DMS79 (cell line): Measurements from ENCODE around the gene AFTPH.

Experiments used
- DNase-seq: peaks from one replicate; lab custom pipeline; 2025; lab: John Stamatoyannopoulos, UW

Gene AFTPH

DNA sequence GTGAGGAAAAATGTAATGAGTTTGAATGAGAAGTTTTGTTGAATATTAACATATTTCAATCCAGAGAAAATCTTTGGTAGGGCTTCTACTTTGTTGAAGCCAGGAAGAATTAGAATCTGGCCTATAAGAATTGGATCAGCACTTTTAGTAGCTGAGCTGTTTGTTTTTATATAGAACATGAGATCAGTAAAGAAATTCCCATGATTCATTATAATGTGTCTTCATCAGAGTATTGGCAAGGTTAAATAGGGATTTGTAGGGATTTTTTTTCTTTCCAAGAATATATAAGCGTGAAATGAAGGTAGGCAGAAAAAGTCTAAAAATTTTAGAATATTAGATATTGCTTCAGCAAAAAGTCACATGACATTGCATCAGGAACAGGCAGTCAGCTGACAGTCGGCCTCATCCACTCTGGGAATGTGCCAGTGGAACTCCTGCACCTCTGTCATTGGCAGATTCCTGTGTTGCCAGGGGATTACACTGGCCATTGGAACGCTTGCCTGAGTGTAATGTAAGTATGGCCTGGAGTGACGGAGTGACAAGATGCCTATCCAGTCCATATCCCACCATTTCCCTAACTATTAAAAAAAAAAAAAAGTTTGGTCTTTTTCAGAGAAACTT, 69.0 kb downstream of the AFTPH start:
- DNase-seq = no peak

DNA sequence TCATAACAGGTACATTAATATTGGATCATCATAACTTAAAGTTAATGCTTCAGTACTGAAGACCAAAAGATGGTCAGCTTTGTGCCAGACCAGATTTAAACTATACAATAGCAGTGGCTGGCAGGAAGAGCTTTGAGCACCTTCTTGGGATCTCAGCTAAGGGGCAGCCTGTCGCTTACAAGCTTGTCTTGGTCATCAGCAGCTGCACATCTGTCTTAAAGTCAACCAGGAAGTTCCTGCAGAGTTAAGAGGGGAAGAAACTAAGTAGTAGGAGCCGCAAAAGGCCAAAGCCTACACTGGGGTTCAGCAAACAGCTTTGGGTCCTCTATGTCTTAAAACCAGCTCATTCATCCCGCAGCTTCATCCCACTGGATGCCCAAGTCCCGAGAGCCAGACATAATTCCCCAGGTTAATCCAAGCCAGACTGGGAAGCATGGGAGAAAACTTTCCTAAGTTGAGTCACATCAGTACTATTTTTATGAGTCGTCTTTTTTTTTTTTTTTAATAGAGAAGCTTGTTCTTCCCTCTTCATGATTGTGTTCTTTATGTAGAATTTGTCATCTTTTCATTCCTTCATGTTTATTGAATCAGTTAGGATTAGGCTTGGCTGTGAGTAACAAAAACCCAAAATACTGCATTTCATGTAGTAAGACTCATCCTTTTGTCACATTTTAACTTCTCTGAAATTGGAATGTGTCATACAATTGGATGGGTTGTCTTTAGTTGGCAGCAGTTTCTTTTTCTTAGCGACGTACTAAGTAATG, 70.3 kb downstream of the AFTPH start:
- DNase-seq = no peak

- DNase-seq = no peak
Observed at GRCh38 chr2:64595397-64596176, 71.5 kb downstream of the AFTPH start.

DNA sequence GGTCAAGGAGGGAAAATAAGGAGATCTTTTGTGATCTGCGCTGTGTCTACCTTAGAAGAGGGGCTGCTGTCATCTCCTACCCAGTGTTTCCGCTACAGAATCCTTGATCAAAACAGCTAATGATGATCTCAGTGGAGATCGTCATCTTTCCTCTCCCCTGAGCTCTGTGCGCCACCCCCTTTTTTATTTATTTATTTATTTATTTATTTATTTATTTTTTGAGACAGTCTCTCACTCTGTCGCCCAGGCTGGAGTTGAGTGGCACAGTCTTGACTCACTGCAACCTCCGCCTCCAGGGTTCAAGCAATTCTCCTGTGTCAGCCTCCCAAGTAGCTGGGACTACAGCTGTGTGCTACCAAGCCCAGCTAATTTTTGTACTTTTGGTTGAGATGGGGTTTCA, 74.1 kb downstream of the AFTPH start:
- no peak for DNase-seq

DNA sequence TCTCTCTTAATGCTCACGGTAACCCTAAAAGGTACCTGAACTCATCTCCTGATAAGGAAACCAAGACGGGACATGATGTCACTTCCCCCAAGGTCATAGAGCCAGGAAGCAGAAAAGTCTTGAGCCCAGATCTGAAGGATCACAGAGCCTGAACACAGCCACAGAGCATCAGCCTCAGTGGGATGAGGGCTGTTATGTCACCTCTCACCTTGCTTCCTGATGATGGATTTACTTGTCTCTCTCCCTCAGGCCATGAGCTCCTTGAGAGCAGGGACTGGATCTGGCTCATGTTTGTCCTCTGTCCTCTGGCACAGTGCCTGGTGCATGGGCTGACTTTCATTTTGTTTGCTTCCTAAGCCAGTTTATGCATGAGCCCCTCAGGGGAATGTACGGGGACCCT, 75.3 kb downstream of the AFTPH start:
- peak; percentile 82 for DNase-seq

DNA sequence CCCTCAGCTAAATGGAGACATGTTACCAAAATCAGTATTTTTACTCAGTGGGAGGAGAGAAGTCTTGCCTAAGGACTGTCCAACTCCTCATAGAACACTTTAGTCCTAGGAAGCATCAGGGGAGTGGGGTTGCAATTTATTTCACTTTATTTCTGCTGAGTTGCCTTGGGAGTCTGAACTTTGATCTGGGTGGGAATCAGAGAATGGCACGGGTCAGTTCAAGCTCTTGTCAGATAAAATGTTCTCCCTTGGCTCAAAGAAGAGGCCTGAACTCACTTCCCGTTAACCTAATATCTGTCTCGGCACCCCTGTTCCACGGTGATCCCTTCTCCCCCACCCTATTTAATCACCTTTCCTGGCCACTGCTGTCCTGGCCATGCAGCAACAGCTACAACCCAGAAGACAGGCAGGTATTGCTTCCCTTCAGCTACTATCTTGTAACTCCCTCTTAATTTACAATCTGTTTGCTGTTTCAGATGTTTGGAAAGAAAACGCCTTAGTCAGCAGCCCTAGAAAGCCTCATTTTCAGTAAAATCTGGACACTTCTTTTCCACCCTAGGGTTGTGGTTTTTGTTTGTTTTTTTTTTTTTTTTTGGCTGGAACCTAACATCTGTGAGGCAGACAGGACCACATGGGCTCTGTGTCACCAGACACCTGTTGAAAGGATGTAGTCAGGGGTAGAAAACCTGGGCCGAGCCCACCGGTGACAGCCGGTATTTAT, 77.1 kb downstream of the AFTPH start:
- DNase-seq = no peak

DNA sequence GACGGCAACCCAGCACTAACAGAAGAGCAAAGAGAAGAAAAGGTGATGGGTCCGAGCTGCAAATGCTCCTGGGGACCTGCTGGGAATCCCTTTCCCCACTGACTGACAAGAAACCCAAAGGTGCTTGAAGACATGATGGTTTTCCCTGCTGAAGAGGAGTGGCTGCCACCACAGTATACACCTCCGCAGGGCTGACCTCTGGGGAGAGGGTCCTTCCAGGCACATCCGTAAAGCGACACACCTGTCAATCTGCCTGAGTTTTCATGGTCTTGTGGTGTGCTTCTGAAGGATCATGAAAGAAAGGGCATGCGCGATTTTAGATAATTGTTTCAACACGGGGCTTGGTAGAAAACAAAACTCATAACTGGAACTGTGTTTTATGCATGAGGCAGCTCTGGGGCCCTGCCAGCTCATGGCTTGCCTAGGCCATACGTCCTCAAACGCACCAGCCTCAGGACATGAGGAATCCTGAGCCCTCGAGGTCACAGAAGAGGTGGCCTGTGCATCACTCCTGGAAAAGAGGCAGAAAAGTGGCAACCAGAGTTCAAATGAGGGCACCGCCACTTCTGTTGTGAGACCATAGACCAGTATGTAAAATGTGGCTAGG, 77.8 kb downstream of the AFTPH start:
- DNase-seq = no peak

- DNase-seq = no peak
Observed at GRCh38 chr2:64602436-64602835, 78.3 kb downstream of the AFTPH start.

DNA sequence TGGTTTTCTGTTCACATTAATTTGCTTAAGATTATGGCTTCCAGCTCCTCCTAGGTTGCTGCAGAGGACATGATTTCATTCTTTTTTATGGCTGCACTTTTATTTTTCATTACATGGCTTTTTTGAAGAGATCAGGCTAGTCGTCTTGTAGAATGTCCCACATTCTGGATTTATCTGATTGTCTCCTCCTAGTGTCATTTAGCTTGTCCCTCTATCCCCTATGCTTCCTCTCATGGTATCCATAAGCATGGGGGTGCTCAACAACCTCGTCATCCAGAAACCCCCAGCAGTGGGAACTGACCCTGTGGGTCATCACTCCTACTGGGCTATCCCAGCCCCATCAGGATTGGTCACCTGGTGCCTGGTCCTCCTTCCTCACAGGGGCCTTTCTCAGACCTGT, 80.0 kb downstream of the AFTPH start:
- DNase-seq = no peak

- DNase-seq = no peak
Observed at GRCh38 chr2:64605026-64605471, 80.9 kb downstream of the AFTPH start.

GRCh38 chr2:64605991-64606478, 81.9 kb downstream of the AFTPH start:
- no peak for DNase-seq

GRCh38 chr2:64606479-64607363, 82.6 kb downstream of the AFTPH start:
- no peak for DNase-seq

- DNase-seq = no peak
Observed at GRCh38 chr2:64607381-64608304, 83.5 kb downstream of the AFTPH start.

DNA sequence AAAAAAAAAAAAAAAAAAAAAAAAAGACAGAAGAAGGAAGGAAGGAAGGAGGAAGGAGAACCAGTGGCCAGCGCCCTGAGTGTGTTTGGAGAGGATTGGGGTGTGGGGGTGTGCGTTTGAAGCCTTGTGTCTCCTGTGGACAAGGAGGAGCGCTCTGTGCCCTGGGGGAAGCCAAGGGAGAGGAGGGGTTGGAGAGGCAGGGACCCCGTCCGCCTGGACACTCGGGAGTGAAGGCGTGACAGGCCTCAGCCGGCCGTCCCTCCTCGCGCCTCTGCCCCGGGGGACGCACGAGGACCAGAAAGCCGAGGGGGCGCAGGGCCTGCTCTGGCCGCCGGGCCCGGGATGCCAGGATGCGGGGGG, 84.7 kb downstream of the AFTPH start:
- DNase-seq = no peak

- DNase-seq = no peak
Observed at GRCh38 chr2:64609227-64609941, 85.3 kb downstream of the AFTPH start.

- DNase-seq = no peak
Observed at GRCh38 chr2:64609942-64610281, 85.8 kb downstream of the AFTPH start.

DNA sequence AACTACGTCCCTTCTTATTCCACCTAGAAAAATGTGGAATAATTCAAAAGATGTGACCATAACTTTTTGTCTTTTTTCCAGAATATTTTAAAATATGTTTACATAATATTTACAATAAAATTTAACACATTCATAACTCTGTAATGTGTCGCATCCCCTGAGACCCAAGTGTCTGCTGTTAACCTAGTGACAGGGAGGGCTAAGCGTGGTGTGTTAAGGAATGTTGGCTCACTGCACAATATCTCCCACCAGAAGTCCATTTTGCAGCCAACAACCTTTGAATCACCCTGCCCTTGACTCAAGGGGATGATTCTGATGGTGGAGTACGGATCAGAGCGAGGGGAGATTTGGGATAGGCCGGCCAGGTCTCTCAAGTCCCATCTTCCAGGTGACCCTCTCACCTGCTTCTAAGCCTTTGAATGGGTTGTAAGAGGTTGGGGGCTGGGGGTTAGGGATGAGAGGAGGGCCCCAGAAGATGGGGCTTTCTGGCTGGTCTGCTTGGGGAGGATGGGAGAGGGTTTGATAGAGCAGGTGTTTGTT, 86.3 kb downstream of the AFTPH start:
- DNase-seq = no peak

DNA sequence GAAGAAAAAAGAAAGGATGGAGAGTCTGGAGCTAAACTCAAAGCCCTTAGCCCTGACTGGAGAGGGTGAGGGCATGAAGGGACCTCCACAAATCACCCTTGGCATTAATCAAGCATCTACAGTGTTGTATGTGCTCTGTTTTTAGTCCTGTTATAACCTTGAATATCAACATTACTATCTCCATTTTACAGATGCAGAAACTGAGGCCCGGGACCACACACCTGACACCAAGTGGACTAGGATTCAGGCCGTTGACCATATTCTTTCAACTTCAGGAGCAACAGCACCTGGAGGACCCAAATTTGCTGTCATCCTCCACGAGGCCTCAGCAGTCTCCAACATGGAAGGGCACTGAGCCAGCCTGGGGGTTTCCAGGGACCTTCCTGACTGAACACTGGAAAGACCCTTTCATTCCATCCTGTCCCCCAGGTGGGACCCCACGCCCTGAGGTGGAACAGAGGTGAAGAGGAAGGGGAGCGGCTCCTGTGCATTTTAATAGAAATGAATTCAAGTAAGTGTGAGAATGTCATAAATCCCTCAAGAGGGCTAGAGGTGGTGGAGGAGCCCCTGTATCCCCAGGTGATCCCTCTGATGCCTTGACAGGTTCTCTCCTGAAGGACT, 88.6 kb downstream of the AFTPH start:
- no peak for DNase-seq
